Endothelial cell of umbilical vein (primary cell): ENCODE data around the gene ZBTB9. TPM values are rescaled to one million over a fixed set of nuclear protein-coding genes. Genes with fewer than 3 reads are reported as not detected.

Source experiments
- BruUV-seq: library from RNA; stranded (reverse); fragments of 400-500 nt; replicated peaks from 2 replicates; lab custom pipeline; 2021; lab: Mats Ljungman, UMichigan
- CTCF ChIA-PET: fragments of 300-600, 350-600 bp; sonication (Branson Sonifier 250); formaldehyde crosslinking; loops from one replicate; lab custom pipeline; 2021; ENCODE audit warnings: antibody characterized with exemption, inconsistent platforms; lab: Charles Lee
- POLR2A ChIA-PET: fragments of 300-600, 350-600 bp; sonication (Branson Sonifier 250); formaldehyde crosslinking; loops from one replicate; lab custom pipeline; 2021; ENCODE audit warnings: antibody characterized with exemption, inconsistent platforms; lab: Charles Lee
- DNase-seq: peaks from one replicate; pipeline ENCODE4 v3.0.0-alpha.2; 2011; ENCODE audit warnings: low read depth, low spot score
- FAIRE-seq: peaks from 2 replicates; lab custom pipeline; 2011; peaks lifted over from hg19 to GRCh38; lab: Jason Lieb, UNC
- H2AFZ ChIP-seq: 2 replicates; pipeline ENCODE4 v1.6.0; 2012; ENCODE audit warnings: low read depth, low read length, control low read depth, inconsistent platforms
- H3K27ac ChIP-seq: 2 replicates; pipeline ENCODE4 v1.5.1; 2011; ENCODE audit warnings: low read depth, mild to moderate bottlenecking, control low read depth, low read length, moderate library complexity; ENCODE audit not compliant: insufficient read depth
- H3K27me3 ChIP-seq, 2 experiments: 2 replicates each; pipeline versions ENCODE4 v1.6.0 to v1.6.1; 2011; ENCODE audit warnings: low read length in 2 of 2, mixed read lengths in 1 of 2; ENCODE audit not compliant: control insufficient read depth in 2 of 2, insufficient read depth in 2 of 2
- H3K36me3 ChIP-seq, 2 experiments: 2 replicates in 1 of 2; 3 replicates in 1 of 2; pipeline ENCODE4 v1.5.1; 2011; ENCODE audit warnings: low read length in 2 of 2, mild to moderate bottlenecking in 1 of 2, moderate library complexity in 1 of 2; ENCODE audit not compliant: control insufficient read depth in 2 of 2, insufficient read depth in 2 of 2; ENCODE audit errors: extremely low read depth in 1 of 2
- H3K4me1 ChIP-seq: 3 replicates; pipeline ENCODE4 v1.5.1; 2011; ENCODE audit warnings: mild to moderate bottlenecking, low read length; ENCODE audit not compliant: control insufficient read depth, insufficient read depth; ENCODE audit errors: extremely low read depth
- H3K4me2 ChIP-seq: 2 replicates; pipeline ENCODE4 v1.6.1; 2011; ENCODE audit warnings: low read length, control low read depth, mixed read lengths; ENCODE audit not compliant: insufficient read depth
- H3K4me3 ChIP-seq, 3 experiments: fragments of 200-600 bp in 1 of 3; sonication (generic), shearing (Covaris generic) in 1 of 3; replicated peaks in 1 of 3; 2 replicates each; pipeline ENCODE4 v1.5.1; 2011 to 2016; ENCODE audit warnings: control low read depth in 3 of 3, low read length in 3 of 3, mild to moderate bottlenecking in 2 of 3, inconsistent platforms in 1 of 3, low read depth in 1 of 3, moderate library complexity in 1 of 3; ENCODE audit not compliant: insufficient read depth in 1 of 3
- H3K79me2 ChIP-seq: 2 replicates; pipeline ENCODE4 v1.6.0; 2012; ENCODE audit warnings: low read length, inconsistent platforms; ENCODE audit not compliant: control insufficient read depth, insufficient read depth
- H3K9ac ChIP-seq: replicated peaks from 2 replicates; pipeline ENCODE3; 2011; ENCODE audit warnings: low read length, control low read depth; ENCODE audit not compliant: insufficient read depth; ENCODE audit errors: extremely low read depth
- H3K9me1 ChIP-seq: replicated peaks from 3 replicates; pipeline ENCODE4 v1.6.0; 2011; ENCODE audit warnings: mild to moderate bottlenecking, low read length; ENCODE audit not compliant: control insufficient read depth, insufficient read depth; ENCODE audit errors: extremely low read depth
- H3K9me3 ChIP-seq: replicated peaks from 2 replicates; pipeline ENCODE4 v1.5.1; 2012; ENCODE audit warnings: low read length, inconsistent platforms; ENCODE audit not compliant: control insufficient read depth, insufficient read depth
- H4K20me1 ChIP-seq: replicated peaks from 2 replicates; pipeline ENCODE3; 2011; ENCODE audit warnings: mild to moderate bottlenecking, low read length; ENCODE audit not compliant: control insufficient read depth, insufficient read depth; ENCODE audit errors: extremely low read depth
- EZH2 ChIP-seq: IDR thresholded peaks from 2 replicates; pipeline ENCODE4 v1.6.1; 2012; ENCODE audit warnings: borderline replicate concordance, low read depth, mild to moderate bottlenecking, moderate library complexity, low read length, inconsistent platforms; ENCODE audit not compliant: severe bottlenecking
- FOS ChIP-seq: IDR thresholded peaks from 2 replicates; pipeline ENCODE4 v1.6.1; 2011; ENCODE audit warnings: mild to moderate bottlenecking, low read length, moderate library complexity, borderline replicate concordance; ENCODE audit not compliant: insufficient read depth
- GATA2 ChIP-seq: IDR thresholded peaks from 2 replicates; pipeline ENCODE4 v1.7.0; 2011; ENCODE audit warnings: low read depth, mild to moderate bottlenecking, moderate library complexity, mixed read lengths, low read length; ENCODE audit not compliant: insufficient read length, insufficient read depth
- JUN ChIP-seq: IDR thresholded peaks from 2 replicates; pipeline ENCODE4 v1.6.1; 2011; ENCODE audit warnings: borderline replicate concordance, low read depth; ENCODE audit not compliant: insufficient read length, insufficient read depth
- MYC ChIP-seq: IDR thresholded peaks from one replicate; pipeline ENCODE4 v1.6.1; 2011; ENCODE audit warnings: mild to moderate bottlenecking, low read depth, low read length
- POLR2A ChIP-seq: IDR thresholded peaks from 2 replicates; pipeline ENCODE4 v1.6.1; 2012; ENCODE audit warnings: low read depth, mild to moderate bottlenecking, control low read depth, low read length
- POLR2AphosphoS5 ChIP-seq: IDR thresholded peaks from 2 replicates; pipeline ENCODE4 v1.6.1; 2012; ENCODE audit warnings: low read depth, mild to moderate bottlenecking, control low read depth, low read length, moderate library complexity; ENCODE audit not compliant: insufficient read depth
- dilution Hi-C: fragments of 300-500 bp; cut with MboI; formaldehyde crosslinking; loops from one replicate; pipeline ENCODE4 v1.15.0; 2019; ENCODE audit warnings: low sequenced_read_pairs; ENCODE audit not compliant: extremely low pct_ligation_motif_present
- intact Hi-C: fragments of 100-400 bp; cut with micrococcal nuclease; formaldehyde crosslinking; loops from one replicate; pipeline ENCODE4 v1.10.0; 2022
- polyA plus RNA-seq, 4 experiments: library from polyadenylated mRNA; depleted of rRNA in 3 of 4; stranded (reverse) in 3 of 4; unstranded in 1 of 4; fragments of >200 nt; gene quantifications; 2 replicates each; pipeline versions ENCODE4 v1.2.1 to v1.2.3, GENCODE V29; 2011 to 2012; ENCODE audit warnings: missing spikeins in 1 of 4
- total RNA-seq: library from RNA; stranded (reverse); gene quantifications from 2 replicates; pipeline ENCODE4 v1.2.3, GENCODE V29; 2021
- TF ChIP-seq, protein P1 (sequence below): IDR thresholded peaks from 2 replicates; pipeline ENCODE4 v1.6.1; 2011; ENCODE audit not compliant: insufficient read depth, insufficient read length
- TF ChIP-seq, protein P2 (sequence below), 2 donors: IDR thresholded peaks; 1 replicate in 1 of 2; 2 replicates in 1 of 2; pipeline ENCODE4 v1.5.1; 2011; ENCODE audit warnings: low read length in 2 of 2, mild to moderate bottlenecking in 2 of 2, moderate library complexity in 2 of 2, control low read depth in 1 of 2, inconsistent platforms in 1 of 2, low read depth in 1 of 2; ENCODE audit not compliant: insufficient read depth in 1 of 2; ENCODE audit errors: extremely low read depth in 1 of 2

The ZBTB9 gene
- total and polyA plus RNA-seq, 2 donors (not counting 3 experiments of a cell fraction or from before 2014, with no cell fraction given) = 4.7 to 8.0 TPM

DNA sequence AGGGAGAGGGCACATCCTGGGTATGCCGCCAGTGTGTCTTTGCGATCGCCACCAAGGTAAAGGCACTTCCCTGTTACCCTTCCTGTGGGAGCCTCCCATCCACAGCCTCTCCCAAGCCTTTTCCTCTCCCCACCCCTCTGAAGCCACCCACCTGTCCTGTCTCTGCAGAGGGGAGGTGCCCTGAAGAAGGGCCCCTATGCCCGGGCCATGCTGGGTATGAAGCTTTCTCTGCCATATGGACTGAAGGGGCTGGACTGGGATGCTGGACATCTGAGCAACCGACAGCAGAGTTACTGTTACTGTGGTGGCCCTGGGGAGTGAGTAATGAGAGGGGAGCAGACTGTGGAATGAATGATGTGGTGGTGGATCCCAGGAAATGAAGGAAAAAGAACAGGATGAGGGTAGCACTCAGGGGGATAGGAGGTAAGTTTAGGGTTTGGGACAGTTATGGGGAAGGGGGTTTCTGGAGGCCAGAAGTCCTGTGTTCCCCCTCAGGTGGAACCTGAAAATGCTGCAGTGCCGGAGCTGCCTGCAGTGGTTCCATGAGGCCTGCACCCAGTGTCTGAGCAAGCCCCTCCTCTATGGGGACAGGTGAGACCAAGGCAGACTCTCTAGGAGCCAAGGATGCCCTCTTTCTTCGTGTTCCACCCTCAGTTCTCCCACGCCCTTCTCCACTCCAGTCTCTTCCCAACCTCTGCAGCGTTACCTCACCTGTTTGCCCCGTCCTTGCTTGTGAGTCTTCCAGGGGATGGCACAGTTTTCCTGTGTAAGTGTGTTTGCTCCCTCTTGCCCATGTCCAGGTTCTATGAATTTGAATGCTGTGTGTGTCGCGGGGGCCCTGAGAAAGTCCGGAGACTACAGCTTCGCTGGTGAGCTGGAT is 40.9 kb upstream of the ZBTB9 start:
- Histone ChIP-seq H3K9ac (no peak overlapping the region), H2AFZ (no peak overlapping the region), H3K27me3 (no peaks in the 10 kb centered on the region), H3K4me3 (no peak overlapping the region), H3K79me2 (peaks cover 12% of the 10 kb centered on the region), H3K9me1 (no peaks in the 10 kb centered on the region), H3K36me3 (peaks cover 0 to 22% of the 10 kb centered on the region in 2 experiments), H3K4me2 (no peak overlapping the region), H4K20me1 (no peaks in the 10 kb centered on the region), H3K27ac (no peak overlapping the region), H3K4me1 (peaks cover 26% of the 10 kb centered on the region), H3K9me3 (no peaks in the 10 kb centered on the region)
- CTCF ChIA-PET = interaction anchor here (4.7 kb wide), 1 partner anchor 12 kb away, joined by 14 read pairs; no protein-coding TSS in a partner anchor
- no TSS peak for BruUV-seq
- intact Hi-C loops = loop anchor here (10.0 kb wide), 1 partner anchor 439 kb away; no protein-coding TSS in a partner anchor
- POLR2A ChIA-PET = no interaction called here
- no peak for TF ChIP-seq FOS
- no peak for TF ChIP-seq GATA2
- TF ChIP-seq, protein P1, sequence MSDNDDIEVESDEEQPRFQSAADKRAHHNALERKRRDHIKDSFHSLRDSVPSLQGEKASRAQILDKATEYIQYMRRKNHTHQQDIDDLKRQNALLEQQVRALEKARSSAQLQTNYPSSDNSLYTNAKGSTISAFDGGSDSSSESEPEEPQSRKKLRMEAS = no peak
- TF ChIP-seq EZH2 = no peak
- no peak for TF ChIP-seq POLR2AphosphoS5
- TF ChIP-seq MYC = no peak
- no peak for TF ChIP-seq POLR2A
- TF ChIP-seq JUN = no peak
- TF ChIP-seq, protein P2, sequence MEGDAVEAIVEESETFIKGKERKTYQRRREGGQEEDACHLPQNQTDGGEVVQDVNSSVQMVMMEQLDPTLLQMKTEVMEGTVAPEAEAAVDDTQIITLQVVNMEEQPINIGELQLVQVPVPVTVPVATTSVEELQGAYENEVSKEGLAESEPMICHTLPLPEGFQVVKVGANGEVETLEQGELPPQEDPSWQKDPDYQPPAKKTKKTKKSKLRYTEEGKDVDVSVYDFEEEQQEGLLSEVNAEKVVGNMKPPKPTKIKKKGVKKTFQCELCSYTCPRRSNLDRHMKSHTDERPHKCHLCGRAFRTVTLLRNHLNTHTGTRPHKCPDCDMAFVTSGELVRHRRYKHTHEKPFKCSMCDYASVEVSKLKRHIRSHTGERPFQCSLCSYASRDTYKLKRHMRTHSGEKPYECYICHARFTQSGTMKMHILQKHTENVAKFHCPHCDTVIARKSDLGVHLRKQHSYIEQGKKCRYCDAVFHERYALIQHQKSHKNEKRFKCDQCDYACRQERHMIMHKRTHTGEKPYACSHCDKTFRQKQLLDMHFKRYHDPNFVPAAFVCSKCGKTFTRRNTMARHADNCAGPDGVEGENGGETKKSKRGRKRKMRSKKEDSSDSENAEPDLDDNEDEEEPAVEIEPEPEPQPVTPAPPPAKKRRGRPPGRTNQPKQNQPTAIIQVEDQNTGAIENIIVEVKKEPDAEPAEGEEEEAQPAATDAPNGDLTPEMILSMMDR (IDR thresholded peaks at IDR 0.05; ENCODE audit: extremely low read depth in 1 of 2, insufficient read depth in 1 of 2, low read depth in 1 of 2, low read length in 2 of 2) = no peak
- dilution Hi-C loops = no loop called here
- FAIRE-seq = no peak
- DNase-seq = no peak
